ENCODE results near the gene WDR70. TPM values are rescaled to one million over a fixed set of nuclear protein-coding genes. Genes with fewer than 3 reads are reported as not detected.
"Not testable (repeated sequence)": the region's sequence is repeated elsewhere in the genome, so short reads cannot be mapped to it uniquely, and the experiment has no call there.

Gene WDR70
- total and polyA plus RNA-seq, 2 donors (not counting 1 experiment from before 2014, with no cell fraction given): 31.4 to 34.0 TPM

- no peaks in the 10 kb centered on the region for H3K36me3 ChIP-seq (ENCODE audit: control insufficient read depth, insufficient read depth, low read length)
- DNase-seq (ENCODE audit: low read depth in 2 of 2): no peak
- no peaks in the 10 kb centered on the region for H3K4me1 ChIP-seq (ENCODE audit: control insufficient read depth, extremely low read depth, insufficient read depth, low read length)
- TF ChIP-seq EZH2 (IDR thresholded peaks at IDR 0.05; ENCODE audit: low read length, missing control alignments): no peak
- TF ChIP-seq, protein P1, sequence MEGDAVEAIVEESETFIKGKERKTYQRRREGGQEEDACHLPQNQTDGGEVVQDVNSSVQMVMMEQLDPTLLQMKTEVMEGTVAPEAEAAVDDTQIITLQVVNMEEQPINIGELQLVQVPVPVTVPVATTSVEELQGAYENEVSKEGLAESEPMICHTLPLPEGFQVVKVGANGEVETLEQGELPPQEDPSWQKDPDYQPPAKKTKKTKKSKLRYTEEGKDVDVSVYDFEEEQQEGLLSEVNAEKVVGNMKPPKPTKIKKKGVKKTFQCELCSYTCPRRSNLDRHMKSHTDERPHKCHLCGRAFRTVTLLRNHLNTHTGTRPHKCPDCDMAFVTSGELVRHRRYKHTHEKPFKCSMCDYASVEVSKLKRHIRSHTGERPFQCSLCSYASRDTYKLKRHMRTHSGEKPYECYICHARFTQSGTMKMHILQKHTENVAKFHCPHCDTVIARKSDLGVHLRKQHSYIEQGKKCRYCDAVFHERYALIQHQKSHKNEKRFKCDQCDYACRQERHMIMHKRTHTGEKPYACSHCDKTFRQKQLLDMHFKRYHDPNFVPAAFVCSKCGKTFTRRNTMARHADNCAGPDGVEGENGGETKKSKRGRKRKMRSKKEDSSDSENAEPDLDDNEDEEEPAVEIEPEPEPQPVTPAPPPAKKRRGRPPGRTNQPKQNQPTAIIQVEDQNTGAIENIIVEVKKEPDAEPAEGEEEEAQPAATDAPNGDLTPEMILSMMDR (conservative IDR thresholded peaks at IDR 0.05 in 1 of 2, IDR thresholded peaks at IDR 0.05 in 1 of 2; ENCODE audit: low read depth in 1 of 2, low read length in 2 of 2): no peak
- H3K4me2 ChIP-seq (ENCODE audit: extremely low read depth, insufficient read depth, low read length): no peak overlapping the region
- H3K27me3 ChIP-seq (ENCODE audit: control insufficient read depth, insufficient read depth, low read length): no peaks in the 10 kb centered on the region
- H2AFZ ChIP-seq (ENCODE audit: low read length): no peak overlapping the region
- no peaks in the 10 kb centered on the region for H3K79me2 ChIP-seq (ENCODE audit: control insufficient read depth, insufficient read depth, low read length)
- H3K9ac ChIP-seq (ENCODE audit: insufficient read depth, low read length): no peak overlapping the region
- no peak overlapping the region for H3K27ac ChIP-seq (ENCODE audit: insufficient read depth, low read length)
- H3K4me3 ChIP-seq (replicated peaks in 1 of 4; ENCODE audit: control extremely low read depth in 1 of 4, insufficient read depth in 1 of 4, low read depth in 3 of 4, low read length in 4 of 4): no peak overlapping the region
- no peaks in the 10 kb centered on the region for H3K9me3 ChIP-seq (ENCODE audit: control insufficient read depth, insufficient read depth, low read depth, low read length)
- H4K20me1 ChIP-seq (ENCODE audit: control insufficient read depth, extremely low read depth, insufficient read depth, low read length): no peaks in the 10 kb centered on the region
Measured at GRCh38 chr5:37517686-37518085, 138.6 kb downstream of the WDR70 start.

DNA sequence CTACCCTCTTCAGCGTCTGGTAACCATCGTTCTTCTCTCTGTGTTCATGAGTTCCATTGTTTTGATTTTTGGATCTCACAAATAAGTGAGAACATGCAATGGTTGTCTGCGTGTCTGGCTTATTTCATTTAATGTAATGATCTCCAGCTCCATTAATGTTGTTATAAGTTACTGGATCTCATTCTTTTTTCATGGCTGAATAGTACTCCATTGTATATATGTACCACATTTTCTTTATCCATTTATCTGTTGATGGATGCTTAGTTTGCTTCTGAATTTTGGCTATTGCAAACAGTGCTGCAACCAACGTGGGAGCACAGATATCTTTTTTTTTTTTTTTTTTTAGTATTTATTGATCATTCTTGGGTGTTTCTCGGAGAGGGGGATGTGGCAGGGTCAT is 139.2 kb downstream of the WDR70 start:
- H2AFZ ChIP-seq (ENCODE audit: low read length); H3K9me3 ChIP-seq (ENCODE audit: control insufficient read depth, insufficient read depth, low read depth, low read length); H4K20me1 ChIP-seq (ENCODE audit: control insufficient read depth, extremely low read depth, insufficient read depth, low read length); H3K79me2 ChIP-seq (ENCODE audit: control insufficient read depth, insufficient read depth, low read length); H3K4me1 ChIP-seq (ENCODE audit: control insufficient read depth, extremely low read depth, insufficient read depth, low read length); DNase-seq (ENCODE audit: low read depth in 2 of 2); H3K9ac ChIP-seq (ENCODE audit: insufficient read depth, low read length); H3K4me2 ChIP-seq (ENCODE audit: extremely low read depth, insufficient read depth, low read length); H3K27ac ChIP-seq (ENCODE audit: insufficient read depth, low read length); H3K27me3 ChIP-seq (ENCODE audit: control insufficient read depth, insufficient read depth, low read length); H3K36me3 ChIP-seq (ENCODE audit: control insufficient read depth, insufficient read depth, low read length); H3K4me3 ChIP-seq (replicated peaks in 1 of 4; ENCODE audit: control extremely low read depth in 1 of 4, insufficient read depth in 1 of 4, low read depth in 3 of 4, low read length in 4 of 4): not testable (repeated sequence)

- Histone ChIP-seq H2AFZ (ENCODE audit: low read length) (no peak overlapping the region), H3K27me3 (ENCODE audit: control insufficient read depth, insufficient read depth, low read length) (no peaks in the 10 kb centered on the region), H3K4me2 (ENCODE audit: extremely low read depth, insufficient read depth, low read length) (no peak overlapping the region), H3K9me3 (ENCODE audit: control insufficient read depth, insufficient read depth, low read depth, low read length) (no peaks in the 10 kb centered on the region), H3K27ac (ENCODE audit: insufficient read depth, low read length) (no peak overlapping the region), H3K4me3 (replicated peaks in 1 of 4; ENCODE audit: control extremely low read depth in 1 of 4, insufficient read depth in 1 of 4, low read depth in 3 of 4, low read length in 4 of 4) (no peak overlapping the region), H3K4me1 (ENCODE audit: control insufficient read depth, extremely low read depth, insufficient read depth, low read length) (no peaks in the 10 kb centered on the region), H3K36me3 (ENCODE audit: control insufficient read depth, insufficient read depth, low read length) (no peaks in the 10 kb centered on the region), H3K79me2 (ENCODE audit: control insufficient read depth, insufficient read depth, low read length) (no peaks in the 10 kb centered on the region), H4K20me1 (ENCODE audit: control insufficient read depth, extremely low read depth, insufficient read depth, low read length) (no peaks in the 10 kb centered on the region), H3K9ac (ENCODE audit: insufficient read depth, low read length) (no peak overlapping the region)
- no peak for DNase-seq (ENCODE audit: low read depth in 2 of 2)
- TF ChIP-seq EZH2 (IDR thresholded peaks at IDR 0.05; ENCODE audit: low read length, missing control alignments): no peak
- TF ChIP-seq, protein P1 (conservative IDR thresholded peaks at IDR 0.05 in 1 of 2, IDR thresholded peaks at IDR 0.05 in 1 of 2; ENCODE audit: low read depth in 1 of 2, low read length in 2 of 2): no peak
Measured at GRCh38 chr5:37519304-37519703, 140.2 kb downstream of the WDR70 start.

All from fibroblast of lung (primary cell).